Retinal pigment epithelial cell (primary cell): ENCODE results near the gene ROBO1.
"Not testable (repeated sequence)": the region's sequence is repeated elsewhere in the genome, so short reads cannot be mapped to it uniquely, and the experiment has no call there.

Experiments
- DNase-seq: peaks from one replicate; pipeline ENCODE4 v3.0.0-alpha.2; 2010; ENCODE audit warnings: low read depth
- H3K4me3 ChIP-seq: 2 replicates; pipeline ENCODE4 v1.5.1; 2011; ENCODE audit warnings: mild to moderate bottlenecking, low read length, control low read depth, moderate library complexity
- TF ChIP-seq, protein P1 (sequence below): conservative IDR thresholded peaks from 2 replicates; pipeline ENCODE4 v1.5.1; 2011; ENCODE audit warnings: low read depth, low read length, control low read depth, inconsistent platforms

Gene ROBO1

DNA sequence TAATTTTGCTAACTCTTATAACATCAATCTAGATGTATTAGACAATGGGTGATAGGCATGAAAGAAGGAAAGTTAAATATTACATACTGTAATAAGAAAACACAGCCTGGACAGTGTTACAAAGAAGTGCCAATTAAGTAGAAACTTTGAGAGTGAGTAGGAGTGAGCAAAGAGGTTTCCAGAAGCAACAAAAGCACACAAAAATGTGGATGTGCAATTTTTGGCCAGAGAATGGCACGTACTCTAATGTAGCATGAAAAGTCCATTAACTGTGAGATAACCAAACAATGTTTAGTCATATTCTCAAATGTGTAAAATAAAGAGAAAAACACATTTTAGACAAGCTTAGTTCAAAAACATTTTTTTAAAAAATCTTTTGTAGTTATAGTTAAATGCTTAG, 567.3 kb downstream of the ROBO1 start:
- DNase-seq, result no peak
- TF ChIP-seq, protein P1, sequence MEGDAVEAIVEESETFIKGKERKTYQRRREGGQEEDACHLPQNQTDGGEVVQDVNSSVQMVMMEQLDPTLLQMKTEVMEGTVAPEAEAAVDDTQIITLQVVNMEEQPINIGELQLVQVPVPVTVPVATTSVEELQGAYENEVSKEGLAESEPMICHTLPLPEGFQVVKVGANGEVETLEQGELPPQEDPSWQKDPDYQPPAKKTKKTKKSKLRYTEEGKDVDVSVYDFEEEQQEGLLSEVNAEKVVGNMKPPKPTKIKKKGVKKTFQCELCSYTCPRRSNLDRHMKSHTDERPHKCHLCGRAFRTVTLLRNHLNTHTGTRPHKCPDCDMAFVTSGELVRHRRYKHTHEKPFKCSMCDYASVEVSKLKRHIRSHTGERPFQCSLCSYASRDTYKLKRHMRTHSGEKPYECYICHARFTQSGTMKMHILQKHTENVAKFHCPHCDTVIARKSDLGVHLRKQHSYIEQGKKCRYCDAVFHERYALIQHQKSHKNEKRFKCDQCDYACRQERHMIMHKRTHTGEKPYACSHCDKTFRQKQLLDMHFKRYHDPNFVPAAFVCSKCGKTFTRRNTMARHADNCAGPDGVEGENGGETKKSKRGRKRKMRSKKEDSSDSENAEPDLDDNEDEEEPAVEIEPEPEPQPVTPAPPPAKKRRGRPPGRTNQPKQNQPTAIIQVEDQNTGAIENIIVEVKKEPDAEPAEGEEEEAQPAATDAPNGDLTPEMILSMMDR, result no peak
- no peak overlapping the region for H3K4me3 ChIP-seq

DNA sequence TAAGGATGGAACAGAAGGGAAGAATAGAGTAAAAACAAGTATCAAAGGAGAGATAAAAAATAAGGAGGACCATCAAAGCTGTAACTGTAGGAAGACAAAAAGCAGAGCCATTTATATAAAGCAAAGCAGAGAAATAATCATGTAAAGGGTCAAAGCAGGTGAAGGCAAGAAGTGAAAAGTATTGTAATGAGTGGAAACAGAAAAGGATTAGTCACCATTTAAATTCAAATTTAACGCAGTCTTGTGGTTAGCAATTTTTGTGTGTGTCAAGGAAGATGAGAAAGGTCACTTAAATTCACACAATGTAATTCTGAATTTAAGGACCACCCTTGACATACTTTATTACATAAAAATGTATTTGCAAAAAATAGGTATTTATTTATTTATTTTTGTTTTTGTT, 567.8 kb downstream of the ROBO1 start:
- DNase-seq, result no peak
- H3K4me3 ChIP-seq, result no peak overlapping the region
- TF ChIP-seq, protein P1, result no peak

GRCh38 chr3:79187426-79187825, 580.4 kb downstream of the ROBO1 start:
- TF ChIP-seq, protein P1, result no peak
- no peak for DNase-seq
- no peak overlapping the region for H3K4me3 ChIP-seq

DNA sequence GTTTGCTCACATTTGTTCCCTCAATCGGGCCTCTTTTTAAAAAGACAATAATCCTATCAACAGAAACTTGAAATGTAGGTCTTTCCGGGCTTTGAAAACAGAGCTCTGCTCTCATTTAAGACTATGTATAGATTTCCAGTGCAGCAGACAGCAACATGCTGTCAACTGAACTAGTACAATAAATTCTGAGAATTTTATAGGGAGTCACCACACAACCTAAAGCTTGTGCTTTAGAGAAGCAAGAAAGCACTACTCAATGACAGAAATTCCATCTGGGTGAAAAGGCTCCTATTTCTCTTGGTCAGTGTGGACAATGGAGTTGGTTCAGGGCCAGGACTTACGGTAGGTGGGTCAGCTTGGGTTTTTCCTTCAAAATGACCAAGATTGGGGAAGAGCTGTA, 583.5 kb downstream of the ROBO1 start:
- TF ChIP-seq, protein P1, result no peak
- DNase-seq, result no peak

GRCh38 chr3:79183496-79183895, 584.3 kb downstream of the ROBO1 start:
- TF ChIP-seq, protein P1, result no peak
- H3K4me3 ChIP-seq, result no peak overlapping the region
- DNase-seq, result no peak

More for the DNA sequence above, 583.5 kb downstream of the ROBO1 start:
- no peak overlapping the region for H3K4me3 ChIP-seq

DNA sequence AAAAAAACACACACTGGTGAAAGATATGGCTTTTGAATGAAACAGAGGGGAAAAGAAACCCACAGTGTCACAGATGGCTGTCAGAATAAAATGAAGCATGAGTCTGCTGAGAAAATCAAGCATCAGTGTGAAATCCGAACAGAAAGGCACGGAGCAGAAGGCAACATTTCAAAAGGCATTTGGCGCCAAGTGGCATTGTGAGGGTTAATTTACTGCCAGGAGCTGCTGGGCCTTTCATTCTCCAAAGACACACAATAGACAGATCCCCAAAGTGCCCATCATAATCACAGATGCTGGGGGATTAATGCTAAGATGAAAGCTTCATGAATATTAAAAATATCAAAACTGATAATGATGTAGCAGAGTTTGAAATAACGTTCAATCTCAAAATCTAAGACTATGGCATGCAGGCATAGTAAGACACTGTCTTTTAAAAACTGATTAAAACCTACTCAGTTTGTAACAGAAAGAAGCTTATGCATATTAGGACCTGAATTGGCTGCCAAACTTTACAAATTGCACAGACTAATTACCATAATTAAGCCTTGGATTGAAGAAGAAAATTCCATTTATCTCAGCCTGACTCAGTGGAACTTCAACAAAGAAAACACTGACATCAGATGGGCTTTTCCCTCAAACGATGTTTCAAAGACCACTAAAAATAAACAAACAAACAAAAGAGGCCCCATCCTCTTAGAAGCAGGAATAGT, 589.2 kb downstream of the ROBO1 start:
- TF ChIP-seq, protein P1, result no peak
- DNase-seq, result no peak
- H3K4me3 ChIP-seq, result no peak overlapping the region

DNA sequence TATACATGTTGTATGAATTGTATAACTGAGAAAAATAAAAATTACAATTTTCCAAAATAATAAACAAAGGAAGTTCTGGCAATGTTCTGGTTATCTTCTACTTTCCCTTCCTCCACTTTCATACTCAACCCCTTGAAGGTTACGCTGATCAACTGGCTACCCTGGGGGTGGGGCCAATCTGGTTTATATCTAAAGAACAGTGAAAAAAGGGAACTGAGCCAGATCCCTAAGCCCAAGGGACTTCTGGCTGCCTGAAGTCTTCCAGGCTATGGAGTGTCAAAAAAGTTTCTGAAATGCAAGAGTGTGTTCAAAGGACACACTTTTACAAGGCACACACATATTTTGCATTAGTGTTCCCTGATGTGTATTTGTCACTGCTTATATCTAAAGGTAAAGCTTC, 591.9 kb downstream of the ROBO1 start:
- no peak overlapping the region for H3K4me3 ChIP-seq
- TF ChIP-seq, protein P1, result no peak
- DNase-seq, result no peak

GRCh38 chr3:79173259-79173658, 594.5 kb downstream of the ROBO1 start:
- not testable (repeated sequence) for H3K4me3 ChIP-seq, DNase-seq
